GM21576 (cell line): ENCODE results near the gene OGA.

Experiments used
- ATAC-seq: cut with Tn5 transposase; IDR thresholded peaks from one replicate; pipeline ENCODE4 v1.9.1; 2021; ENCODE audit warnings: mild to moderate bottlenecking, moderate library complexity; ENCODE audit not compliant: unreplicated experiment

The OGA gene

DNA sequence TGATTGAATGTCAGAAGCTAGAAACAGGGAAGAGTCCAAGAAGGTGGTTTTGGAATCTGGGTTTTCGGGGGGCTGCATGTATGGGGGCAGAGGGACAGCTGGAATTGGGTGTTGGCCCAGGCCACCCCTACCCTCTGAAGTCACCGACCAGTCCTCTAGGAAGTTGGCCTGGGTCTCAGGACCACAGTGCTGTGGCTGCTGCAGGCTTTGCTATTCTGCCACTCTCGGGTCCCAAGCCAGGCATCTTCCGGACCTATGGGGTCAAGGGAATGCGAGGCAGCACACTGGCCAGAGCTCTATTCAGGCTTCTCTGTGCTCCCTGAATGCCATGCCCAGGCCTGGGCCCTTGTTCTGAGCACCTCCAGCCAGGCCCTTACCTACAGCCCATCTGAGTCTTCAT lies 55.5 kb downstream of the OGA start:
- no peak for ATAC-seq

DNA sequence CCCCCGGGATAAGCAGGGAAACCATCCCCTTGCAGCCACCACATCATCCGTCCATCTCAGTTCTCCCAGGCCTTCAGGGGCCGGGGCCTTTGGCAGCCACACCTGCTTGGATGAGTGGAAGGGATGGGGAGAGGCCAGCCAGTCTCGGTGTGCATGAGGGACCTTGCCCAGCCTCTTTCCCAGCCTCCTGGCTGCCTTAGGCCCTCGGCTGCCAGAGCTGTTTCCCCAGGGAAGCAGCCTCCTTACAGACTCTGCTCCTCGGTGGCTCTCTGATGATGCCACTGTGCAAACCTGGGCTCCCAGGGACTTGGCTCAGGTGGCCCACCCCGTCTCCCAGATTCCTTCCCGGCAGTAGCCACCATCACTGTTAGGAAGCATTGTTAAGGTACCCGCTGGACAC lies 57.0 kb downstream of the OGA start:
- no peak for ATAC-seq

GRCh38 chr10:101760510-101760909 lies 57.7 kb downstream of the OGA start:
- ATAC-seq: no peak

GRCh38 chr10:101759309-101760247 lies 58.7 kb downstream of the OGA start:
- ATAC-seq: no peak

- no peak for ATAC-seq
Observed at GRCh38 chr10:101758858-101759257, 59.4 kb downstream of the OGA start.

DNA sequence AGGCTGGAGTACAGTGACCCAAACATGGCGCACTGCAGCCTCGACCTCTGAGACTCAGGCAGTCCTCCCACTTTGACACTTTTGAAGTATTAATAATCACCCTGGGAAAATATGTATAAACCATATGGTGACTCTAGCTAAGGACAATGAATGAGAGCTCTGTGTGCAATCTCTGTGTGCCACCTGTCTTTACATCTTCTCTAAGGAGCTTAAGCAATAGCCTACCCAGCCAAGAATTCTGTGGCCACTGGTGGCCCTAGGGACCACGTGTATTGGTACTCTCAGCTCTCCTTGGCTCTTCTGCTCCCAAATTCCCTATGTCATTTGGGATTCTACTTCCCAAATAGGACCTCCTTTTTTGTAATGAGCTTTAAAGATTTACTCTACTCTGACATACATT lies 66.0 kb downstream of the OGA start:
- no peak for ATAC-seq

DNA sequence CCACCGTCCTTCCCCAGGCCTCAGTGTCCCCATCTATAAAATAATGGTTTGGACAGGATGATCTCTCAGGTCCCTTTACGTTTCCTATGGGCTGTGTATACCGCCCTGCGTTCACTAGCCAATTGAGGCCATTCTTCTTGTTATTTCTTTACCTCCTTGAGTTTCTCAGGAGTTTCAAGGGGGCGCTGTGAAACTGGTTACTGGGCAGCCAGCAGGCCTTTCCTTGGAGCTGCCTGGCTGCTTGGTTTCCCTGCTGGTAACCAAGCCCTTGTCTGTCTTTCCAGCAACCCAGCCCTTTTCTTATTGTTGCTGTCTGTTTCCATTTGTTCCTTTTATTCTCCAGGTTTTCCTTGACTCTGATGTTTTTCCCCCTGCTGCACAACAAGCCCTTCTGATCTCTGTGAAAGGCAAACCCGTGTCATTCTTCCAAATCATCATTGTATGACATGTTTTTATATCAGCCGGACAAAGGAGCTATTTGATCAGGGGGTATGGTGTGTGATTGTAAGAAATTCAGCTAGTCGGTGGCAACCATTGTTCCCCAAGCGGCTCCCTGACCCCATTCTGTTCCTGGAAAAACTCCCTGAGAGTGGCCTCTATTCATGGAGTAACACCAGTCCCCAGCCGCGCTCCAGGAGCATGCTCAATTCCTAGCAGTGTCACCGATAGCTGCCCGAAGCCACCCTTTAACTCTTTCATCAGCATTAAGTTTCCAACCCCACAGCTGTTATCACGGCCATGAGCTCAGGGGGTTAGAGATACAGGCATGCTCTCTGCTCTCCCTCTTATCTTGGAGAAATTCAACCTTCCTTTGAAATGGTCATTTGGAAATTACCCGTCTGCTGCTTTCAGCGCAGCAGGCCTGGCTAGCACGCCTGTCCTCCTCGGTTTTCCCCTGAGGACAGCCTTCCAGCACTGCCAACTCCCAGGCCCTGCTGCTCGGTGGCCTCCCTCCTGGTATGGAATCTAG lies 68.9 kb downstream of the OGA start:
- no peak for ATAC-seq

DNA sequence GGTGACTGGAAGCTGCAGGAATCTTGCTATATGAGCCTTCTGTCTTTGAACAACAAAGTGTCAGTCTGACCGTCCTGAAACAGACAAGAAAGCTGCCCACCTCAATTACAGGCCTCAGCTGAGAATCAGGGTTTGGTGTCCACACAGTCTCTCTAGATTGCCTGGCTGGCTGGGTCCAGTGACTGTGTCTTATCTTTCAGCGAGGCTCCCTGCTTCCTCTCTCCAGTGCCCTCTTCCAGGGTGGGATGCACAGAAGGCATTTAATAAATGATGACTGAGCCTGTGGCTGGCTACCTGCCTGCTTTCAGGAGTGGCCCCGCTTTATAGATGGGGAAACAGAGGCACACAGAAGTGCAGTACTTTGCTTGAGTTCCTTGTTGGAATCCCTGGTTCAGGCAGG lies 69.7 kb downstream of the OGA start:
- no peak for ATAC-seq

DNA sequence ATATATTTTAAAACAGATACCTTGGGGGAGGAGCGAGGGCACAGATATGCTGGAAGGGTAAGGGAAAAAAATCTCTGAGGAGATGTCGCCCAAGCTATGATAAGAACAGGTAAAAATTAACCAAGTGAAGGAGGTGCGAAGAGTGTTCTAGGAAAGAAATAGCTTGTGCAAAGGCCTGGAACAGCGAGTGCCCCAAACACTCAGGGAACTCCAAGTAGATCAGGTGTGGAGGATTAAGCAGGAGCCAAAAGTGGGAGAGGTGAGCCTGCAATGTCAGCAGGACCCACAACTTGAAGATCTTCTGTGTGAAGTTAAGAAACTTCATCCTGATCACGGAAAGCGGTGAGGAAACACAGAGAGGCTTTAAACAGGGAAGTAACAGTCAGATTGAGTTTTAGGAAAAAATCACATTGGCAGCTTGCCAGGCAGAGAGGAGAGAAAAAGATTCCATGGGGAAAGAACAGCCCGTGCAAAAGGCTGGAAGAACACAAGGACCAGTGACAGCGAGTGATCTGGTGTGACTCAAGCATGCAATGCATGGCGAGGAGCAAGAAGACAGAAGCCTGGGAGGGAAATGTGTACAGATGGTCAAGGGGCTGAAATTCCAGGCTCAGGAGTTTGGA lies 73.1 kb downstream of the OGA start:
- ATAC-seq: no peak

- no peak for ATAC-seq
Observed at GRCh38 chr10:101744267-101744666, 74.0 kb downstream of the OGA start.

DNA sequence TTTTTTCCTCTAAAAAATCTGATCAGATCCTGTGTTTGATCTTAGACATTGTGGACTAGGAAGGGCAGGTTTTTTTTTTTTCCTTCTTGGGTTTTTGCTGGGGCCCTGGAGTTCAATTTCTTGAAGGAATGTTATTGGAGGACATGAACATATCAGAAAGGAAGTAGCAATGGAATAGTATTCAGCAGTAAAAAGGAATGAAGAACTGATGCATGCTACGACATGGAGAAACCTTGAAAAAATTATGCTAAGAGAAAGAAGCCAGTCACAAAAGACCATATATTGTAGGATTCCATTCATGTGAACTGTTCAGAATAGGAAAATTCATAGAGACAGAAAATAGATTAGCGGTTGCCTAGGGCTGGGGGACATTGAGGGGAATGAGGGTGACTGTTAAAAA lies 76.3 kb downstream of the OGA start:
- ATAC-seq: no peak

DNA sequence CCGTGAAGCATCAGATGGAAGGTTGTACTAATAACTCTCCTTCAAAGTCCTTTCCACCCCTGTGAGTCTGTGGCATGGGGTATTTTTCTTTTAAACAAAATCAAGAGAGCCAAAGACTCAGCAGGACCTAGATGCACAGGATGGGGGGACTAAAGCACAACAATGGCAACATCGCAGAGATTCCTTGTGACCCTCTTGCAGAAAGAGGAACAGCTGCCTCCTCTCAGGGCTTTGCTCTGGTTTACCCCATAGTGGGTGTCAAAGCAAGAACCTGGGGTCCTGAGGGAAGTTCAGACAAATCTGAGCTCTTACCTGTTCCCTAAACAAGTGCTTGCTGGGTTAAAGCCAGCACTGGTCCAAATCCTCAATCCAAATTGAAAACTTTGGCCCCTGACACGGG lies 81.6 kb downstream of the OGA start:
- no peak for ATAC-seq
